GM10248 (cell line): ENCODE results near the gene POLR3E.
A peak's percentile ranks its signal among the peaks of the same experiment; 100 is the strongest.

ENCODE experiments used
- CTCF ChIA-PET: fragments of 300-600 bp; sonication (Branson Sonifier 250); formaldehyde crosslinking; extraction: SDS; loops from one replicate; lab custom pipeline; 2021; ENCODE audit warnings: antibody characterized with exemption; lab: Yijun Ruan, JAX
- POLR2A ChIA-PET: fragments of 350-650 bp; sonication (Branson Sonifier 250); formaldehyde crosslinking; extraction: SDS; loops from one replicate; lab custom pipeline; 2020; ENCODE audit warnings: antibody characterized with exemption; lab: Yijun Ruan, JAX
- DNase-seq: peaks from one replicate; pipeline ENCODE4 v3.0.0; 2012; ENCODE audit errors: extremely low spot score
- TF ChIP-seq, protein P1 (sequence below): IDR thresholded peaks from 2 replicates; pipeline ENCODE4 v1.5.1; 2012; ENCODE audit warnings: mild to moderate bottlenecking, low read depth; ENCODE audit errors: extremely low read depth, missing control alignments, control extremely low read depth

The POLR3E gene

GRCh38 chr16:22370038-22370820, 73.0 kb downstream of the POLR3E start:
- POLR2A ChIA-PET, result no interaction called here
- no peak for DNase-seq
- CTCF ChIA-PET, result interaction anchor here (1.0 to 1.5 kb wide), 4 partner anchors 18 to 1181 kb away, joined by 3 to 4 read pairs (median 3); no protein-coding TSS in a partner anchor
- TF ChIP-seq, protein P1, sequence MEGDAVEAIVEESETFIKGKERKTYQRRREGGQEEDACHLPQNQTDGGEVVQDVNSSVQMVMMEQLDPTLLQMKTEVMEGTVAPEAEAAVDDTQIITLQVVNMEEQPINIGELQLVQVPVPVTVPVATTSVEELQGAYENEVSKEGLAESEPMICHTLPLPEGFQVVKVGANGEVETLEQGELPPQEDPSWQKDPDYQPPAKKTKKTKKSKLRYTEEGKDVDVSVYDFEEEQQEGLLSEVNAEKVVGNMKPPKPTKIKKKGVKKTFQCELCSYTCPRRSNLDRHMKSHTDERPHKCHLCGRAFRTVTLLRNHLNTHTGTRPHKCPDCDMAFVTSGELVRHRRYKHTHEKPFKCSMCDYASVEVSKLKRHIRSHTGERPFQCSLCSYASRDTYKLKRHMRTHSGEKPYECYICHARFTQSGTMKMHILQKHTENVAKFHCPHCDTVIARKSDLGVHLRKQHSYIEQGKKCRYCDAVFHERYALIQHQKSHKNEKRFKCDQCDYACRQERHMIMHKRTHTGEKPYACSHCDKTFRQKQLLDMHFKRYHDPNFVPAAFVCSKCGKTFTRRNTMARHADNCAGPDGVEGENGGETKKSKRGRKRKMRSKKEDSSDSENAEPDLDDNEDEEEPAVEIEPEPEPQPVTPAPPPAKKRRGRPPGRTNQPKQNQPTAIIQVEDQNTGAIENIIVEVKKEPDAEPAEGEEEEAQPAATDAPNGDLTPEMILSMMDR, result no peak

DNA sequence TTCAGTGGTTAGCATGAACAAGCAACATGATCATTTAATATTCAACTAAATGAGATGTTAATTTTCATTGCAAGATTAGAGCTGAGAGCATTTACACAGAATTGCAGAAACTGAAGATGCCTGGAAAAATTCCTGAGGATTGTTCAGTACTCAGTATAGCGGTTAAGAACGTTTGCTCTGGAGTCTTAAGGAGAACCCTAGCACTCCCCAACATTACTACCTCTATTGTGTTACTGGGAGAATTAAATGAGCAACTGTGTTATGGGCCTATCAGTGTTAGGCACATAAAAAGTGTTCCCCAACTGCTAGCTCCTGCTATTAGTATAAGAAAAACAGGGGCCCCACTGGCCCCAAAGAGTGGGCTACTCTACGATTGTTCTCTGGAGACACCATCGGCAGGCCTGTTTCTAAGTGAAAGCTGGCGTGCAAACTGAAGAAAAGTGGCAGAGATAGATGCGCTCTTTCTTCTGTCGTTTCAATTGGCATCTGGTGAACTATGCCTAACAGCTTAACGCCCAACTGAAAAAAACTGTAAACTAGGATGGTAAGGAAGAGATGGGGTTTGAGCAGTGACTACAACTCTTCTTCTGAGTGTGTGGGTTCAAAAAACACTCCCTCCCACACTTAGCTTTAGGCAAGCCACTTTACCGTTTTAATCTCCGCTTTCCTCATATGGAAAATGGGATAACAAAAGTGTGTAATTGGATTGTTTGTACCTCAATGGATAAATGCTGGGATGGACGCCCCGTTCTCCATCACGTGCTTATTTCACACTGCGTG, 75.9 kb downstream of the POLR3E start:
- ChIA-PET POLR2A (interaction anchor here (0.7 to 0.8 kb wide), 2 partner anchors 13 to 19 kb away, joined by 3 to 16 read pairs; no protein-coding TSS in a partner anchor), CTCF (interaction anchor here (0.8 to 2.3 kb wide), 8 partner anchors 9 to 52 kb away, joined by 3 to 7 read pairs (median 3); no protein-coding TSS in a partner anchor)
- TF ChIP-seq, protein P1, result no peak
- no peak for DNase-seq

DNA sequence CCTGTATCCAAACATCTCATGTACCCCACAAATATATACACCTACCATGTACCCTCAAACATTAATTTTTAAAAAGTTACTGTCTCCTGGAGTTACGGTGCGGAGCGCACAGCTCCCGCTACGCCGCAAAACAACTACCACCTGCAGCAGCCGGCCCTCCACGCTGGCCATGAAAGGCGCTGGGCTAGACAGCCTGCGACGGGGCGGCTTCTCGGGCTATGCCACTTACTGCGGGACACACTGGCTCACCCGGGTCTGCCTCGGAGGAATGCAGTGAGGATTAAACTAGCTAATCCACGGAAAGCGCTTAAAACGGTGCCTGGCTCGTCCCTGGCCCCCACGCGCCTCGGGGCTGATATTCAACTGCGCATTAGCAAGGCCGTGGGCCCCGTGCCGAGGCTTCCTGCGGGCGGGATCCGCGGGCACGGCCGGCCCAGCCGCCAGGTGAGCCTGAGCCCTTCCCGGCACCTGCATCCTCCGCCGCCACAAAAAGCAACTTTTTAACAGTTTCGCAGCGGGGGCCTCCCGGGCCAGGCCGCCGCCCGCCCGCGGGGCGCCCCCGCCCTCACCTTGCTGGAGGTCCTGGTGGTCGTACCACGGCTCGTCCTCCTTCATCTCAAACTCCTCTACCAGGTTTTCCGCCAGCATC, 76.6 kb downstream of the POLR3E start:
- DNase-seq, result peak; percentile 35
- TF ChIP-seq, protein P1, result no peak
- CTCF ChIA-PET, result interaction anchor here (0.8 to 2.3 kb wide), 5 partner anchors 12 to 53 kb away, joined by 3 to 7 read pairs (median 3); no protein-coding TSS in a partner anchor
- POLR2A ChIA-PET, result interaction anchor here (0.7 to 0.8 kb wide), 2 partner anchors 13 to 20 kb away, joined by 3 to 16 read pairs; no protein-coding TSS in a partner anchor

GRCh38 chr16:22374311-22375116, 77.3 kb downstream of the POLR3E start, which contains the start of gene CDR2:
TSS of gene CDR2 (minus strand) at chr16:22374619. CDS start at chr16:22374309, 310 bp downstream.
- CTCF ChIA-PET, result interaction anchor here (1.0 to 1.5 kb wide), 6 partner anchors 9 to 54 kb away, joined by 3 read pairs; no protein-coding TSS in a partner anchor
- POLR2A ChIA-PET, result interaction anchor here (0.6 to 1.1 kb wide), 2 partner anchors 15 to 34 kb away, joined by 3 read pairs; no protein-coding TSS in a partner anchor
- DNase-seq, result peak; percentile 99
- TF ChIP-seq, protein P1, result no peak

DNA sequence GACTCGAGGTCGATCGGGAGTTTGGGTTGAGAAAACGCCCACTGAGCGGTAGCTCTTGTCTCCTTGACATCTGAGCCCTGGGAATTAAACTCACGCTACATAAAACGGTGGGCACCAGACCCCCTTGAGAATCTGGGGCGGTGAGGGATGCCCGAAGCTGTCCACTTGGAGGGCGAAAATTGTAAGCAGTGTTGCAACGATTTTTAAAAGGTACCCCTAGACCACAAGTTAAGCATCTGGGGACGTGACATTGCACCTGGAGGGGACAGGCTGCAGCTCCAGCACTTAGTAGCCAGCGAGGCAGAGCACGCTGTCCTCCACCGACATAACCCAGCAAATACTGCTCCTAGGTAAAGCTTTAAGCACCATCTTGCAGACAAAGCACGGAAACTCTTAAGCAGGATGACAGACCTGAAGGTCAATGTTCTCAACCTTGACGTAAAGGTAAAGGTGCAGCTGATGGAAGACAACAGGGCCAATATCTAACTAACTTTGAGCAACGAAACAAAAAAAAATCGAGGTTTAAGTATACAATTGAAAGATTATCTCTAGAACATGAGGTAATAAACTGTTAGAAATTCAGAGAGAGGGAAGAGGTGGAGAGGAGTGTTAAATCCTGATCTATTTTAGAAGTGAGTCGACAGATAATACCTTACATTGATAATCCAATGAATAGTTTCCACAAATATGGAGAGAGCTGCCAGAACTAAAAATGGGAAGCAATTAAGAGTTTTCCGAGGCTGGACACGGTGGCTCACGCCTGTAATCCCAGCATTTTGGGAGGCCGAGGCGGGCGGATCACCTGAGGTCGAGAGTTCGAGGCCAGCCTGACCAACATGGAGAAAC, 78.1 kb downstream of the POLR3E start:
- no peak for DNase-seq
- POLR2A ChIA-PET, result interaction anchor here (0.6 to 1.1 kb wide), 2 partner anchors 16 to 33 kb away, joined by 3 read pairs; no protein-coding TSS in a partner anchor
- CTCF ChIA-PET, result interaction anchor here (0.6 to 1.5 kb wide), 7 partner anchors 9 to 54 kb away, joined by 3 read pairs; no protein-coding TSS in a partner anchor
- TF ChIP-seq, protein P1, result no peak
